Bone marrow (tissue), 2 donors: ENCODE data around the gene PAQR9.

Experiments used
- DNase-seq, 2 donors: peaks; one replicate each; lab custom pipeline; 2025; lab: John Stamatoyannopoulos, UW

PAQR9 gene

DNA sequence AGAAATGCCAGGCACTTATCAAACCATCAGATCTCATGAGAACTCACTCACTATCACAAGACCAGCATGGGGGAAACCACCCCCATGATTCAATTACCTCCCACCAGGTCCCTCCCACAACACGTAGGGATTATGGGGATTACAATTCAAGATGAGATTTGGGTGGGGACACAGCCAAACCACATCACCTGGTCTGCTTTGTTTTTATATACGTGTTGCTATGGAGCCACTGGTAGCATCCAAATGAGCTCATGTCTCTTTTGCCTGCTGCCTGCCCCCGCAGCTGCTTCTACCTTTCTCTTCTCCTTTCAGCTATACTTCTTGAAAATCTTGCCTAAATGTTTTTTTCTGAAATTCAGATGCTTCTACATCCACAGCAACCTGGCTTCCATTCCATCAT lies 47.8 kb downstream of the PAQR9 start:
- DNase-seq, result no peak

DNA sequence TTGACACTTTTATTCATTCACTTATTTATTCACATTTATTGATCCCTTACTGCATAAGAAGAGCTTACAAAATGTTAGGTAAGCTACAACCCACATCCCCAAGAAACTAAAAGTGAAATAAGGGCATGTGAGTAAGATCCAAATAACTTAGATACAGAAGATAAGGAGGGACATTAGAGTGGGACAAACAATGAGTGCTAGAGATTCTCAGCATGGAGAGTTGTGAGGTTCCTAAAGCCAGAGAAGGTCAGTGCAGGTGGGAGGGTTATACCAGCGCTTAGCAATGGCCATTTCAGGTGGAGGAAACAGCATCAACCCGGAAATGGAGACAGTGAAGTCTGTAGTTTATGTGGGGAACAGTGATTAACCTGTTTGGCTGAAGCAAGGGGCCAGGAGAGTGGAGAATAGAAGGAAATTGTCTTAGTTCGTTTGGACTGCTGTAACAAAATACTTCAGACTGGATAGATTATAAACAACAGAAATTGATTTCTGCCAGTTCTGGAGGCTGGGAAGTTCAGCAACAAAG lies 49.1 kb downstream of the PAQR9 start:
- DNase-seq, result no peak

DNA sequence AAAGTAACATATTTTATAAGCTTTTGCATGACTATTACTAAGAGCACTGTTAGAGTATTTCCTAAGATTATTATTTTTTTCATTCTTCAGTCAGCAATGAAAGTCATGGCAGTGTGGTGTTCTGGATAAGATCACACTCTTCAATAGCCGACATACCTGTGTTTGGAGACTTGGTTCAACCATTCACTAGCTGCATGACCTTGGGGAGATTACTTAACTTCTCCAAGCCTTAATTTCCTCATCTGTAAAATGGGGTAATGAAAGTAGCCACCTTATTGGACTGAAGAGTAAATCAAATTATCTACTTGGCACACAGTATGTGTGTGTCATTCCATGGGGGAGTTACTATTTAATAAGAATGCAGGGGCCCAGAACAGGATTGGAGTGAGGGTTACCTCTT lies 50.0 kb downstream of the PAQR9 start:
- no peak for DNase-seq

DNA sequence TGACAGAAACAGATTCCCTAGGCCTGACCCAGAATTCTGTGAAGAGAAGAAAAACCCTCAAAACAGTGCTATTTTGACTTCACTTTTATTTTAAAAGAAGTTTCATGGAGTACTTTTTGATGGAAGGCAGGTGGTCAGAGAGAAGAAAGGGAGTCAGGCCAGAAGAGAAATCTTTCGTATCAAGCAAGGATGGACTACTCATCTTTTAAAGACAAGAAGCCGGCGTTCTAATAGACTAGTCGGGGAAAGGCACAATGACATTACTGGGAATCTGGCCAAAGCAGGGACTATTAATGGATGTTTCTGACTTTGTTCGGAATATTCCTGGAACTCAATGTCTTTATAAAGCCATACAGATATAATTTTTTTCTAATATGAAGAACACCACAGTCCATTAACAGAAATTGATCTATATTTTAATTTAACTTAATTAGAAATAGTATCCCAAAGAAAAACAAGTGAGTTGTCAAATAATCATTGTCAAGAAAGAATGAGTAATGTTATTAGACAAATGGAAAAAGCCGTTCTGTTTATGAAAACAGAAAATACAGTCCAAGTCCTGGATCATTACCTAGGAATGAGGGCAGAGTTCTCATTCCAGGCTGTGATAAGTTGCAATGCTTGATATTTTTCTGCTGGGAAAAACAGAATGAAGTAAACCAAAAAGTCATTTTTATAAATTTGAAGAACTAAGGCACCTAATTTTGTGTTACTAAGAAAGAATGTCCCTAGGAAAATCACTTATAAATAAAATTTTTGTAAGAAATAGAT lies 50.9 kb downstream of the PAQR9 start:
- no peak for DNase-seq
